Kidney (tissue), 22 donors: ENCODE measurements around the gene NATD1. TPM values are rescaled to one million over a fixed set of nuclear protein-coding genes. Genes with fewer than 3 reads are reported as not detected.
A peak's percentile ranks its signal among the peaks of the same experiment; 100 is the strongest.

Experiments used
- DNase-seq, 5 donors: peaks; one replicate each; pipeline ENCODE4 v3.0.0-alpha.2; 2013 to 2020
- FAIRE-seq: peaks from 2 replicates; lab custom pipeline; 2012; peaks lifted over from hg19 to GRCh38; lab: Jason Lieb, UNC
- H3K27ac ChIP-seq, 2 donors: one replicate each; pipeline ENCODE4 v1.7.0; 2013; ENCODE audit warnings: low read depth in 2 of 2, low read length in 2 of 2, inconsistent platforms in 1 of 2
- H3K27me3 ChIP-seq: one replicate; pipeline ENCODE4 v1.7.1; 2013; ENCODE audit warnings: low read length, inconsistent platforms; ENCODE audit not compliant: control insufficient read depth, insufficient read depth
- H3K36me3 ChIP-seq, 3 donors: one replicate each; pipeline versions ENCODE4 v1.7.0 to v1.7.1; 2013; ENCODE audit warnings: low read length in 3 of 3, control low read depth in 1 of 3, inconsistent platforms in 1 of 3; ENCODE audit not compliant: insufficient read depth in 3 of 3, control insufficient read depth in 2 of 3
- H3K4me1 ChIP-seq, 3 donors: one replicate each; pipeline versions ENCODE4 v1.7.0 to v1.7.1; 2013; ENCODE audit warnings: low read length in 3 of 3, inconsistent platforms in 1 of 3, low read depth in 1 of 3; ENCODE audit not compliant: control insufficient read depth in 2 of 3, insufficient read depth in 2 of 3
- H3K4me3 ChIP-seq, 3 donors: one replicate each; pipeline versions ENCODE4 v1.7.0 to v1.8.1; 2013; ENCODE audit warnings: low read length in 3 of 3, control low read depth in 1 of 3, inconsistent platforms in 1 of 3
- H3K9ac ChIP-seq, 3 donors: one replicate each; pipeline versions ENCODE4 v1.7.0 to v1.7.1; 2013; ENCODE audit warnings: low read length in 3 of 3, control low read depth in 1 of 3, inconsistent platforms in 1 of 3
- H3K9me3 ChIP-seq, 3 donors: one replicate each; pipeline versions ENCODE4 v1.7.0 to v1.7.1; 2013; ENCODE audit warnings: low read length in 3 of 3, control low read depth in 1 of 3, inconsistent platforms in 1 of 3; ENCODE audit not compliant: control insufficient read depth in 2 of 3, insufficient read depth in 1 of 3
- CTCF ChIP-seq: IDR thresholded peaks from 3 replicates; pipeline ENCODE4 v1.5.1; 2012; ENCODE audit warnings: mild to moderate bottlenecking, moderate library complexity, borderline replicate concordance; ENCODE audit not compliant: insufficient read depth; ENCODE audit errors: extremely low read depth
- intact Hi-C: fragments of 100-400 bp; cut with DNase I; formaldehyde crosslinking; loops from one replicate; pipeline ENCODE4 v1.11.1; 2022
- long read RNA-seq, 10 donors: library from polyadenylated mRNA in 1 of 10; unstranded in 1 of 10; transcript quantifications; one replicate each; pipeline ENCODE4 v2.0.0 and lab custom pipeline, GENCODE V29; 2021 to 2026
- polyA plus RNA-seq: library from polyadenylated mRNA; stranded (reverse); fragments of 350-450 nt; fragmentation: Illumina TruSeq; extraction: RNeasy Lipid Tissue Mini Kit (QIAGEN cat#74804); gene quantifications from one replicate; pipeline ENCODE4 v1.2.3, GENCODE V29; 2014; ENCODE audit warnings: low read depth, low replicate concordance; ENCODE audit not compliant: insufficient read depth
- total RNA-seq: library from RNA; stranded (reverse); fragmentation: NEBNext Ultra II Directional; extraction: Animal tissue kit (Norgen Biotek cat#: 25700); gene quantifications from one replicate; pipeline ENCODE4 v1.2.1, GENCODE V29; 2021
- donor health status: control.
- donor health status: control.
- donor health status: control.
- donor health status: control.
- donor health status: control.
- donor health status: DM: yes; HTN: yes; CAD: no.
- donor health status: Normal renal cell carcinoma (clear cell type).

The NATD1 gene, protein sequence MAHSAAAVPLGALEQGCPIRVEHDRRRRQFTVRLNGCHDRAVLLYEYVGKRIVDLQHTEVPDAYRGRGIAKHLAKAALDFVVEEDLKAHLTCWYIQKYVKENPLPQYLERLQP
- total RNA-seq = 14.2 TPM
- polyA plus RNA-seq = 5.0 TPM
- long read RNA-seq, donor 1, full-length matches to known transcripts = 2 of 2 reads
- long read RNA-seq, donor 1, partial matches to known transcripts = 0 of 2 reads
- long read RNA-seq, donor 1, other reads (novel, unspliced or antisense) = 0 of 2 reads
- long read RNA-seq, donor 2, full-length matches to known transcripts = 7 of 7 reads
- long read RNA-seq, donor 2, partial matches to known transcripts = 0 of 7 reads
- long read RNA-seq, donor 2, other reads (novel, unspliced or antisense) = 0 of 7 reads
- long read RNA-seq, donor 3, full-length matches to known transcripts = 5 of 5 reads
- long read RNA-seq, donor 3, partial matches to known transcripts = 0 of 5 reads
- long read RNA-seq, donor 3, other reads (novel, unspliced or antisense) = 0 of 5 reads
- long read RNA-seq, donor 4, full-length matches to known transcripts = 4 of 4 reads
- long read RNA-seq, donor 4, partial matches to known transcripts = 0 of 4 reads
- long read RNA-seq, donor 4, other reads (novel, unspliced or antisense) = 0 of 4 reads
- long read RNA-seq, donor 5, full-length matches to known transcripts = 1 of 1 reads
- long read RNA-seq, donor 5, partial matches to known transcripts = 0 of 1 reads
- long read RNA-seq, donor 5, other reads (novel, unspliced or antisense) = 0 of 1 reads
- long read RNA-seq, donor 6, full-length matches to known transcripts = 2 of 2 reads
- long read RNA-seq, donor 6, partial matches to known transcripts = 0 of 2 reads
- long read RNA-seq, donor 6, other reads (novel, unspliced or antisense) = 0 of 2 reads
- long read RNA-seq, donor 7, partial matches to known transcripts = 0 of 33 reads
- long read RNA-seq, donor 7, other reads (novel, unspliced or antisense) = 33 of 33 reads
- long read RNA-seq, donor 8, full-length matches to known transcripts = 1 of 1 reads
- long read RNA-seq, donor 8, partial matches to known transcripts = 0 of 1 reads
- long read RNA-seq, donor 8, other reads (novel, unspliced or antisense) = 0 of 1 reads
- long read RNA-seq, donor 9, full-length matches to known transcripts = 4 of 4 reads
- long read RNA-seq, donor 9, partial matches to known transcripts = 0 of 4 reads
- long read RNA-seq, donor 9, other reads (novel, unspliced or antisense) = 0 of 4 reads
- long read RNA-seq, donor 10, full-length matches to known transcripts = 4 of 4 reads
- long read RNA-seq, donor 10, partial matches to known transcripts = 0 of 4 reads
- long read RNA-seq, donor 10, other reads (novel, unspliced or antisense) = 0 of 4 reads

- H3K27me3 ChIP-seq = no peaks in the 10 kb centered on the region
- peak within 1 kb of the TSS; percentile 31 to 77 (median 72) for H3K9ac ChIP-seq
- FAIRE-seq = no peak
- H3K4me1 ChIP-seq = peaks cover 2 to 12% (median 6%) of the 10 kb centered on the region in 3 donors
- intact Hi-C loops = no loop called here
- H3K4me3 ChIP-seq = peak within 1 kb of the TSS; percentile 62 to 88 (median 83)
- H3K9me3 ChIP-seq = no peaks in the 10 kb centered on the region
- no peaks in the 10 kb centered on the region for H3K36me3 ChIP-seq
- no peak for TF ChIP-seq CTCF
- H3K27ac ChIP-seq = no peak within 1 kb of the TSS
- DNase-seq = peak; percentile 90 to 95 (median 92)
Measured at GRCh38 chr17:21252796-21253645, at the start of gene NATD1. Gene NATD1, minus strand, starts transcription at chr17:21253410. Its CDS starts 146 bp downstream, at chr17:21253264.

- Histone ChIP-seq H3K9ac (no peak overlapping the region), H3K4me3 (no peak overlapping the region), H3K27ac (no peak overlapping the region), H3K9me3 (no peaks in the 10 kb centered on the region), H3K27me3 (no peaks in the 10 kb centered on the region), H3K4me1 (no peaks in the 10 kb centered on the region), H3K36me3 (peaks cover 0 to 45% (median 34%) of the 10 kb centered on the region in 3 donors)
- FAIRE-seq (no peak), DNase-seq (peak in 2 of 5 donors; percentile 42 to 73)
- no peak for TF ChIP-seq CTCF
- intact Hi-C loops = no loop called here
Measured at GRCh38 chr17:21301593-21302550, 48.7 kb upstream of the NATD1 start.
